GM21529 (cell line): ENCODE measurements around the gene ARHGEF38.
A peak's percentile ranks its signal among the peaks of the same experiment; 100 is the strongest.
"Not testable (repeated sequence)": the region's sequence is repeated elsewhere in the genome, so short reads cannot be mapped to it uniquely, and the experiment has no call there.

Experiments used
- ATAC-seq: cut with Tn5 transposase; IDR thresholded peaks from one replicate; pipeline ENCODE4 v1.9.1; 2021; ENCODE audit not compliant: unreplicated experiment

The ARHGEF38 gene

DNA sequence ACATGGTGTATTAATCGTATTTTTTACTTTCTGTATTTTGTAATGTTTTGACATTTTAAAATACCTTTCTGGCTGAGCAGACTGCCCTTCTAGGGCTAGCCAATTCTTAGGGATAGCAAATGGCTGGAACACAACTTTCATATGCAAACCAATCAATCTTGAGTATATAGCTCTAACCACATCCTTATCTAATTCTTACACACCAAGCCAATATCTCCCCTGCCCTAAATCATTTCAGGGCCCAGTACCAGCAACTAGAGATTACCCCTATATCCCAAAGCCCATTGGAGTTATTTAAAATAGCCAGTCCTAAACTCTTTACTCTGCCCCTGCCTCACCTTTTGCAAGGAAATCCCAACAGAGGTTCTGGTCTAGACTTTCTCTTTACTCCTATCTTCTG is 97.8 kb downstream of the ARHGEF38 start:
- no peak for ATAC-seq

DNA sequence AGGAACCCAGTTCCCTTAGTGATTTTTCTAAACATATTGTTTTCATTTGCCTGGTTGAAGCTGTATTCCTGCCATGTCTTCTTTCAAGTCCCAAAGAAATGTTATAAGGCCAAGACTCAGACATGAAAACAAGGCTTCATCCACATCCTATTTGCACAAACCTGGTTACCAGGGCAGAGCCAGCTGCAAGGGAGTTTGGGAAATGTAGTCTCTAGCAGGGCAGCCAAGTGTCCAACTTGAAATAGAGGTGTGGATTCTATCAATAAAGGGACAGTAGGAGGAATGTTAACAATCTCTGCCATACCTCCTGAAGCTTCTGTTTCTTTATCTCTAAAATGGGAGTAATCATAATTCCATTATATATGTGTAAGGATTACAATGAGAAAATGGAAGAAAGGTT is 99.5 kb downstream of the ARHGEF38 start:
- ATAC-seq: no peak

DNA sequence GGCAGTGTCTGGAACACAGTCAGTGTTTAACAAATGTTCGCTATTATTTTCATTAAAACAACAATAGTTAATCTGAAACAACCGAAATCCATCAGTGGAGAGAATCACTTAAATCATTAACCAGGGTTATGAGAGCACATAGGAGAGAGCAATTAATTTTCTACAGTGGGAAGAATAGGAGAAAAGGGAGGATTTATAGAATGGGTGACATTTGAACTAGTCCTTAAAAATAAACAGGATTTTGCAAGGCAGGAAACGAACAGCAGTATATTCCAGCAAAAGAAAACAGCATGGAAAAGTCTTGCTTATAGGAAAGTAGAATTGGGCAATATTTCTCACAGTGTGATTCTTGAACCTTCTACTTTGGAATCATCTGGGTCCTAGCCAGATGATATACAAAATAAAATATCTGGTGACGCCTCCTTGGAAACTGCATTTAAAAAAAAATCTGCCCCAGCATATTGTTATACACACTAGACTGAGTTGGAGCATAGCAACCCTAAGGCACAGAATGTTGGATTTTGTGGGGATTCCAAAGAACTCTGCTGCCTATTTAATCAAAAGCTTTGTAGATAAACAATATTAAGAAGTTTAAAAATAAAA is 100.0 kb downstream of the ARHGEF38 start:
- ATAC-seq: no peak

DNA sequence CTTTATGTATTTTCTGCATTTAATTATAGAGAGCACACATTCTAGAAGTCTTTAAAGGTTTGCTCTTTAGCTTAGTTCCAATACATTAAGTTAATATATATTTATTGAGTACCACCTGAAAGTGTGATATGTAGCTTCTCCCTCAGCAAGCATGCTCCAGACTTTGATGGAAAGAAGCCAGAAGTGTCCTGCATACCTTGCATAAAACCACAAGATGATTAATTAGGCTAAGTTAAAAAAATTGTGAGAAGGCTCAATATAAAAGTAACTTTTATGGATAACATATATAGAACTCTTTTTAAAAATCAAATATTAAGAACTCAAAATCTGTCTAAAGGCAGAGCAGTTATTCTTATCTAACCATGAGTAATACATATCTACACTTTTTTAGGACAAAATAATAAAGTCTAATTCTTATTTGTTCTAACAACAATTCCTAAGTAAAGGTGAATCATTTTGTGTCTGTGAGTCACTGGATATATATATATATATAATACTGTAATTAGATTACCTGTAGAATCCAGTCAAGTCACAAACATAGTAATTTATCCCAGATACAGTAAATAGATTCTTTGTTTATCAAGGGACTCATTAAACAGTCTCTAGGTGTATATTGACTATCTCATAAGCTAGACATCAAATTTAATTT is 104.8 kb downstream of the ARHGEF38 start:
- no peak for ATAC-seq

DNA sequence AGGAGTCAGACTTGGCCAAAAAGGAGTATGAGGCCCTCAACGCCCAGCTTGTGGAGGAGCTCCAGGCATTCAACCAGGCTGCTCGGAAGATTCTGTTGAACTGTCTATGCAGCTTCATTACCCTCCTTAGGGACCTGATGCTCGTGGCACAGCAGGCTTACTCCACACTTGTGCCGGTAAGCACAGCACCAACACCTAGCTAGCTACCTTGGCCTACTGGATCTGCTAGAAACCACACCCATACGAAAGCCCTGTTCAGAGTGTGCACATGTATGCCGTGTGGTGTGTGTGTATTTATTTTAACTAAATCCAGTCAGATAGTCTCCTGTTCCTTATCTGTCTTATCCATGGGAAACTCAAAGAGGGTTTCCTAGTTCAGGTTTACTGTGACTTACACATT is 106.8 kb downstream of the ARHGEF38 start:
- no peak for ATAC-seq

DNA sequence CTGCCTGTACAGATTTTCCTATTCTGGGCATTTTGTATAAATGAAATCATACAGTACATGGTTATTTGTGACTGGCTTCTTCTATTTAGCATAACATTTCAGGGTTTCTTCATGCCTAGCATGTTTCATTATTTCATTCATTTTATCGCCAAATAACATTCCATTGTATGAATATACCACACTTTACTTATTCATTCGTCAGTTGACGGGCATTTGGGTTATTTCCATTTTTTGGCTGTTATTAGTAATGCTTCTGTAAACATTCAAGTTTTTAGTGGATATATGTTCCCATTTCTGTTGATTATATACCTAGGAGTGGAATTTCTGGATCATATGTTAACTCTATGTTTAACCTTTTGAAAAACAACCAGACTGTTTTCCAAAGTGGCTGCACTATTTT is 108.6 kb downstream of the ARHGEF38 start:
- no peak for ATAC-seq

DNA sequence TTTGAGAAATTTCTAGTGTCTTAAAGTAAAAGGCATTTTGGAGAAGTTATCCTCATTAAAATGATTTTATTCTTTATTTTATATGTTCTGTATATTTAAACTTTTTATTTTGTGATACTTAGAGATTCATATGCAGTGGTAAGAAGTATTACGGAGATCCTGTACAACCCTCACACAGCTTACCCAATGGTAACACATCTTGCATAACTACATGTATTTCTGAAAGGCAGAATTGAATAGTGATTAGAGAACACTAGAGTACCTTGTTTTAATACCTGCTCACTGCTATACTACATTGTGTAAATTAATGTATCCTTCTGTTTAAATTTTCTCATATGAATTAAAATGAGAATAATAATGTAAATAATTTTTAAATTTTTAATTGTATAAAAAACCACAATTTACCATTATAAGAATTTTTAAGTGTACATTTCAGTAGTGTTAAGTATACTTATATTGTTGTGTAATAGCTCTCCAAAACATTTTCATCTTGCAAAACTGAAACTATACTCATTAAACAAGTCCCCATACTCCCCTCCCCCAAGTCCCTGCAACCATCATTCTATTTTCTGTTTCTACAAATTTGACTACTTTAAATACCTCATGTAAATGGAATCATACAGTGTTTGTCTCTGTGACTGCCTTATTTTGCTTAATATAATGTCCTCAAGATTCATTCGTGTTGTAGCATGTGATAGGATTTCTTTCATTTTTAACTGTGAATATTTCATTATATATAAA is 110.7 kb downstream of the ARHGEF38 start:
- ATAC-seq: no peak

DNA sequence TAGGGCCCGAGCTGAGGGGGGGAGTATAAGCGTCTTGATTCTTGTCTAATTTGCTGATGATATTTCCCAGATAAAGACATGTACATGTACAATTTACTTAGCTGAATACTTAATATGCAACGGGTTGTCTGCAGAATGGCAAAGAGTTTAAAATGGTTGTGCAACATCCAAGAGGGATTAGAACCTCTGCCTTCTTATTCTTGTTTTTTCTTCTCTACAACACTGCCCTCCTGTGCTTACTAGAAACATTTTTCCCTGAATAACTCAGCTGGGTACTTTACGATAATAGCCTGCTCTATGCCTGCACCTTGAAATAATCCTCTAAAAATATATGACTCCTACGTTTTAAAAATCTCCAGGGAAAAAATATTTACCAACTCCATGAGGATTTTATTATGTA is 114.3 kb downstream of the ARHGEF38 start:
- no peak for ATAC-seq

DNA sequence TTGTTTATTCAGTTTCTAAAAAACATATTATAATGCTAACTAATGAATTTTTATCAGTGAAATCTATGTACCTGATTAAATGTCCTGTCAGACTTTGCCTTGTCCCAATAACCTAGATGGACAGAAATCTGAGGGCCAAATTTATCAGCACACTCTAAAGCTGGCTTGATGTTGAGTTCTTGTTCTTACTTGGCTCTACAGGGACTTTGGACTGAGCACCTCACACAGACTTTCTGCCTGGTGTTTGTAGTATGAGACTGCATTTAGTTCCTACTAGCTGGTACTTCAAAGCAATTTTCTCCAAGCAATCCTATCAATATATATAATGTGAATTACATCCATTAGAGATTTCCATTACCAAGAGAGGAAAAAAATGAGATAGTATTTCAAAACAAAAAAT is 118.3 kb downstream of the ARHGEF38 start:
- no peak for ATAC-seq

DNA sequence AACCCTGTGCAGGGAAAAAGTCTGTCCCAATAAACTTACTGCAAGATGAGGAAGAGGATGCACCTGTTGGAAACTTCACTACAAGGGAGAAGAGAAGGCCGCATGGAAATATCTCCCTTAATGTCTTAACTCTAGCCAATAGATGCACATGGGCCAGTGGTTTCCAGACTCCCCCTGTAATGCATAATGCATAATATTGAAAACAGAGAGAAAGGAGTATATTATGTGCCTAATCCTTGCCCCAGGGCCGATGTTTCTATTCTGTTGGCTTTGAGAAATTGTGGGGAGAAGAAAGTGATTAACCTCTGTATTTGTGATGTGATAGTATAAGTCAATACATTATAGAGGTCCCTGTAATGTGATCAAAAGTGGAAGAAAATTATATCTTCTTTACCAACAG is 118.9 kb downstream of the ARHGEF38 start:
- ATAC-seq: no peak

DNA sequence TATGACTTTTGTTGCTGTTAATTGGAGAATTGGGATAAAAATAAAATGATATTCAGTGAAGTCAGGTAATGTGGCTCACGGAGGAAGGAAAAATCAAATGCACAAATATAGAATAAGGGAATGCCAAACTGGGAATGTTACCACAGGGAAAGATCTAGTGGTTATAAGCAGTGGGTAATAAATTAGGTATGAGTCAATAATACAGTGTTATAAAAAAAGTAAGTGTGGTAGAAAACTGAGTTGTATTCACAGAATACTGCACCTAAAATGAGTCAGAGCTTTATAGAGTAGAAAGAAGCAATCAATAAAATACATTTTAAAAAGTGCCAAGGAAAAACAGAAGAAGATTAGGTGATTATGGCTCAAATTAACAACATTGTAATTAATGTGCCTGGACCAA is 121.6 kb downstream of the ARHGEF38 start:
- ATAC-seq: no peak

DNA sequence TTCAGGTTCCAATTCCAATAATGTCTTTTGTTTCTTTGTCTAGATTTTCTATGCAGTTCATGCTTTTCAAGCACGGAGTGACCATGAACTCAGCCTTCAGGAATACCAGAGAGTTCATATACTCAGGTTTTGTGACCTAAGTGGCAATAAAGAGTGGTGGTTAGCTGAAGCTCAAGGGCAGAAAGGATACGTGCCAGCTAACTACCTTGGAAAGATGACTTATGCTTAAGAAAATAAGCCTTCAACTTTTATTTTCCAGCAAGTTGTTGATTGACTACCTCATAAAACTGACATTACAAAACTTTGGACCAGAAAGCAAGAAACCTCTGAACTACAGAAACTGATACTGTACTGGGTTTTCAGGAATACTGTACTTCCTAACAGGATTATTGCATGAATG is 125.3 kb downstream of the ARHGEF38 start:
- ATAC-seq: no peak

DNA sequence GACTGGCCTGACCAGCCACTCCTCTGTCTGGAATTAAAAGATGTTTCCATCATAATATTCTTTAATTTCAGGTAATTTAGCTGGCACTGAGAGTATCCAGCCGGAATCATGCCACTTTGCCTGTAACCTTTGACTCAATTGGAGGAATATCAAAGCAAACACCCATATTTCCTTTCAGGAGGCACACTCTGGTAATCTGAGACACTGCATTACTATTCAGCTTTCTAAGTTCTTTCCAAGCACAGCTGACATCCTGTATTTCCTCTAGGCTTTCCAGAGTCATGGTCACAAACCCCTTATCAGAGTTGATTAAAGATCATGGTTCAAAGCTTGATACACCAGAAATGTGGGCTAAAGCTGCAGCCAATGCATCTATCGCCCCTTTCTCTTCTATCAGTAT is 126.8 kb downstream of the ARHGEF38 start:
- no peak for ATAC-seq

DNA sequence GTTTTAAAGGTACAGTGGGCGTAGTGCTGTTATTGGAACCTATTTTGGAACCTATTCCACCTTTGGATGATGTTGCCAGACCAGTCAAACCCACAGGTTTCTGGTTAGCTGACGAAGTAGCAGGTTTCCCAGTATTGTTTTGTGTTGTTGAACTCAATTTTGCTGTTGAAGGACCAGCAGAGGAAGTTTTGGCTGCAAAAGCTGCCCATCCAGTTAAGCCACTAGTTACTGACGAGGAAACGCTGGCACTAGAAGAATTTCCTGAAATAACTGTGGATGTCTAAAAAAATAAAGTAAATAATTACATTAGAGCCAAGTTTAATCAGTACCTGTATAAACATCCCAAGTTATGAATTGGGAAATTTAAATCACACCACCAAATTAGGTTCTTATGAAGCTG is 130.6 kb downstream of the ARHGEF38 start:
- ATAC-seq: no peak

DNA sequence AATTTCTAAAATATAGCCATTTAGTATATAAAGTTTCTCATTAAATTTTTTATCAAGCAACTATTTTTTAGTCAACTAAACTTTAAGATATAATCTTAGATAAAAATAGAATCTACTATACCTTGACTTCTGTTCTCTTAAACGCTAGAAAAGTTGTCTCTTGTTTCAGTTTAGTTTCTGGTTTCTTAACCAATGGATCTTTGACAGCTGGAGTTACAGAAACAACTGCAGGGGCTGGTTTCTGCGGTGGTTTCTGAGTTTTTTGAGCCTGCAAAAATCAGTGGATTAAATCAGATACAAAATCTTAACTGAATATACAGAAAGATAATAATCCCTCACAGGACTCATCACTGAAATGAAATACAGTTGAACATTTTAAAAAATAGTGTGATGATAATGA is 134.2 kb downstream of the ARHGEF38 start:
- ATAC-seq: no peak

DNA sequence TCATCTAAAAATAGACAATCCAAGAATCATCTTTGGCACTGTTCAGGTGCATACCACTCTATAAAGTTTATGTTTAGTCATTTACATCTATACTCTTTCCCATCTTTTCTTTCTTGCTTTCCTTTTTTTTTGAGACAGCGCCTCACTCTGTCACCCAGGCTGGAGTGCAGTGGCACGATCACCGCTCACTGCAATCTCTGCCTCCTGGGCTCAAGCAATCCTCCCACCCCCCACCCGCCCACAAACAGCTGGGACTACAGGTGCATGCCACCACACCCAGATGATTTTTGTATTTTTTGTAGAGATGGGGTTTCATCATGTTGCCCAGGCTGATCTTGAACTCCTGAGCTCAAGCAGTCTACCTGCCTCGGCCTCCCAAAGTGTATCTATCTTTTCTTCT is 142.4 kb downstream of the ARHGEF38 start:
- not testable (repeated sequence) for ATAC-seq

DNA sequence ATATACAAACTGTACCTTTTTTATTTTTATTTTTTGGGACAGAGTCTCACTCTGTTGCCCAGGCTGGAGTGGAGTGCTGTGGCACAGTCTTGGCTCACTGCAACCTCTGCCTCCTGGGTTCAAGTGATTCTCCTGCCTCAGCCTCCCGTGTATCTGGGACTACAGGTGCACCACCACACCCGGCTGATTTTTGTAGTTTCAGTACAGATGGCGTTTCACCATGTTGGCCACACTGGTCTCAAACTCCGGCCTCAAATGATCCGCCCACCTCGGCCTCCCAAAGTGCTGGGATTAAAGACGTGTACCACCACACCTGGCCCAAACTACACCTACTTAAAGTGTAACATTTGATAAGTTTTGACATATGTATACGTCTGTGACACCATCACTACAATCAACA is 143.4 kb downstream of the ARHGEF38 start:
- not testable (repeated sequence) for ATAC-seq

DNA sequence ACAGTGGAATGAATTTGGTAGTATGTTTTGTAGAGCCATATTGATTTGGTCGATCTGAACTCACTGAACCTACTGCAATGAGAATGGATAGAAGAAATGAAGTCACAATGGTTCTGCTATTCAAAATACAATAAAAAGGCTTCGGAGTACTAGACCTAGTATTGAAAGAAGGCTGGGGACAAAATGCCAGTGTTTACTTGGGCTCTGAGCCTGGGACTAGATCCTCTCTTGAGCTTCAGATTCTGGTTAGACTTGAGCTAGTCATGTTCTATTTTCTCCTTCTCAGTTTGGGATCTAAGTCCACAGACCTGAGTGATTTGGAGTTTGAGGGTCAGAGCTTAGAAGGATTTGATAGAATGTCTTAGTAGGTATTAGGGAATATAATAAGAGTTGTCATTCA is 146.2 kb downstream of the ARHGEF38 start:
- ATAC-seq: no peak

DNA sequence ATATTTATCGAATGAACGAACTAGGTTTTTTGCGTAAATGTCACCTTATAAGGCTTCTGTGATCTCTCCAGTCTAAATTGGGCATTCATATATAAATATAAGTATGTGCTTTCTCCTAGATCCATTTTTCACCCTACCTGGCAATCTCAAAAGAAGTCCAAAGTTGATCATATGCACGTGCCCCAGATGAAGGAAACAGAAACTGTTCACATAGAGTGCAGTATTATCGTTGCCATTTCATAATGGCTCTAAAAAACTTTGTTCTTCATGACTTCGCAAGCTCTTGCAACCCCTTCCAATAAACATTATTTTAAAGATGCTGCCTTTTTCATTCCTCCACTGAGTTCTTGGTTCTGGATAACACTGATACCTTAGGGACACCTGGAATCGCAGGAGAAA is 155.4 kb downstream of the ARHGEF38 start:
- ATAC-seq: no peak

DNA sequence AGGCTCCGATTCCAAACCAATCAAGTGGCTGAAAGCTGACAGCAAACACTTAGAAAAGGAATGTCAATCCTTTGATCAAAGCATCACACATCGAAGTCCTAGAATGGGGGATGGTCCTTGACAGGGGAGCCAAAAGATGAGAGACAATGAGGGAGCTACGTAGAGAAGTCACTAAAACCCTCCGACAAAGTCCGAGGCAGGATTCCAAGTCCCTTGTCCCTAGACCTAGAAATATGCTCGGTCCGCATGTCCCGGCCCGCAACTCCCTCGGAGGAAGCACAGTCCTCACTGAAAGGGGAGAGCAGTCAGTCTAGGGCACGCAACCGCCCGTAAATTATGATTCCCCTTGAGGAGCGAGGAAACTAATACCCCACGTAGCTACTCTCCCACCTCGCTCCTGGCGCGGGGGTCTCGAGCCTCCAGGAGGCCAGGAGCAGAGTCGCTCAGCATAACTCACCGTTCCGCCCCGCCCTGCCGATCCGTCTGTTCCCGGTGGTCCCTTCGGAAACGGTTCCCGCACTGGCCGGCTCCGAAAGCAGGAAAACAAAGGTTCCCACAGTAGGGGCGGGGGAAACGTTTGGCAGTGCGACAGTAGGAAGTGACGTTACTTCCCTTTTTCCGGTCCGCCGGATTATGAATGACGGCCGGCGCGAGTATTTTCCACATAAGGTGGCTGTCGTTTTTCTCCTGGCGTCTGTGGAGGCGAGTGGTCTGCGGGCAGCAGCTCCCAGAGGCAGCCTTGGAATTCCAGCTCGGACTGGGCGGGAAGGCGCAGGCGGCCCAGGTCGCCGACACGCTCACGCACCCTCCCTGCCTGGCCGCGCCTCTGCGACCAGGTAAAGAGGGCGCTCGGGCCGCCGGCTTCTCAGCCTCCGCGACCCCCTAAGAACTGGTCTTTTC is 156.0 kb downstream of the ARHGEF38 start, which contains the start of the genes GSTCD and INTS12:
TSS of gene GSTCD (plus strand) at position 604 of the 900 bp plus-strand sequence. CDS start 8,830 bp downstream, outside the sequence.
TSS of gene INTS12 (minus strand) at position 509 of the 900 bp plus-strand sequence. CDS start 8,684 bp downstream, outside the sequence.
- ATAC-seq: peak; percentile 75

DNA sequence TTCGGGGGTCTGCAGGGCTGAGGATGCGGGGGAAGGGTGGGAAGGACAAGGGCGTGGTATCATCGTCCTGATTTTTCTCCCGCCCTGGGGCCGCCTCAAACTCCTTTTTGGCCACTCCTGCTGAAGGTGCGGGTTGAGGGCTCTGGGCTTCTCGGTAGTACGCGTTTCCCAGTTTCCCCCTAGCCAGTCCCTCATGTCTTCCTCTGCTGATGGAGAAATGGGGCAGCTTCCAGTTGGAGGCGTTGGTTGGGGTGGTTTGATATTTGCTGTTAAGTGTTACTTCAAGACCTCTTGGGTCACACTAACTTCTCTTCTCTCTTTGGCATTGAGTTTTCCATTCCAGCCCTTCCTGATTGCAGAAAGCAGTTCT is 156.6 kb downstream of the ARHGEF38 start:
- peak; percentile 46 for ATAC-seq
